Stimulated activated naive CD4-positive, alpha-beta T cell treated with Interleukin-2 at 50 U/mL for 16 hours (primary cell): ENCODE results near the gene RBKS.
"Not testable (repeated sequence)": the region's sequence is repeated elsewhere in the genome, so short reads cannot be mapped to it uniquely, and the experiment has no call there.

ENCODE experiments used
- DNase-seq: peaks from one replicate; lab custom pipeline; 2025; lab: John Stamatoyannopoulos, UW

RBKS gene

DNA sequence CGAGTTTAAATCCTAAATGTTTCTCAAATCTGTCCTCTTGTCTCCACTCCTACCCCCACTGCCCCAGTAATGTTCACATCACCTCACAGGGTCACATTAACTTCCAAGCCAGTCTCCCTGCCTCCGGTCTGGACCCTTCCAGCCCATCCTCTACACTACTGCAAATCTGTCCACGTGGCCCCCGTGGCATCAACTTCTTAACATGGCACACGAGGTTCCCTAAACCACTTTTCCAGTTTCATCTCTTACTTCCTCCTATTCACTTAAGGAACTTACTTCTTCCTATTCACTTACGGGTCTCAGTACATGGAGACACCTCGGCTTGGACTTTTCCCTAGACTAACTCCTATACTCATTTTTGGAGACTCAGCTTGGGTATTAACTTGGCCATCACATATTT, 91.7 kb downstream of the RBKS start:
- DNase-seq = no peak

DNA sequence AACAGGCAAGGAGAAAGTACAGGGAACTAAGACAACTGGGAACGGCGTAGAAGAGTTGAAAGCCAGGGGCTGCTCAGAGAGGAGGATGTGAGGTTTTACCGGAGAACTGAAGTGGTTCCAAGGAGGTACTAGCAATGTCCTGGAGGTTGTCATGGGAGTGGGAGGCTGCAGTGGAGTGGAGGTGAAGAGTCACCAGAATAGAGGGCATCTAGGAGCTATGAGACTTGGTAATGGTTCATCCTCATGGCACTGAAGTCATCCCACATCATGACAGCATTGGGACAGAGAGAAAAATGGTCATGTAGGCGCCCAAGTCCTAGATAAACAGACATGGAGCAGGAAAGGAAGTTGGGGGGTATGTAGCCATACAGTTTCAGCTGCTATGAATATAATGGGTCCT, 92.3 kb downstream of the RBKS start:
- no peak for DNase-seq

- DNase-seq = no peak
Measured at GRCh38 chr2:27796791-27797765, 93.1 kb downstream of the RBKS start.

- no peak for DNase-seq
Measured at GRCh38 chr2:27795868-27796277, 94.3 kb downstream of the RBKS start.

GRCh38 chr2:27795093-27795834, 94.9 kb downstream of the RBKS start:
- DNase-seq = no peak

GRCh38 chr2:27792759-27793158, 97.4 kb downstream of the RBKS start:
- DNase-seq = no peak

DNA sequence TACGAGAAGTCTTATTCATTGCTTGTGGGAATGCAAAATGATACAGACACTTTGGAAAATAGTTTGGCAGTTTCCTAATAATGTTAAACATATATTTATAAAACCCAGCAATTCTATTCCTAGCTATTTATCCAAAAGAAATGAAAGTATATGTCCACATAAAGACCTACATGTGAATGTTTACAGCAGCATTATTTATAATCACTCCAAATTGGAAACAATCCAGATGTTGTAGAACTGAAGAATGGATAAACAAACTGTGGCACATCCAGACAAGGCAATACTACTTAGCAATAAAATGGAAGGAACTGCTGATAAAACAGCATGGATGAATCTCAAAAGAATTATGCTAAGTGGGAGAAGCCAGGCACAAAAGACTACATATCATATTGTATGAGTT, 99.4 kb downstream of the RBKS start:
- DNase-seq = no peak

GRCh38 chr2:27782701-27783100, 107.5 kb downstream of the RBKS start:
- no peak for DNase-seq

- DNase-seq = no peak
Measured at GRCh38 chr2:27781496-27781895, 108.7 kb downstream of the RBKS start.

DNA sequence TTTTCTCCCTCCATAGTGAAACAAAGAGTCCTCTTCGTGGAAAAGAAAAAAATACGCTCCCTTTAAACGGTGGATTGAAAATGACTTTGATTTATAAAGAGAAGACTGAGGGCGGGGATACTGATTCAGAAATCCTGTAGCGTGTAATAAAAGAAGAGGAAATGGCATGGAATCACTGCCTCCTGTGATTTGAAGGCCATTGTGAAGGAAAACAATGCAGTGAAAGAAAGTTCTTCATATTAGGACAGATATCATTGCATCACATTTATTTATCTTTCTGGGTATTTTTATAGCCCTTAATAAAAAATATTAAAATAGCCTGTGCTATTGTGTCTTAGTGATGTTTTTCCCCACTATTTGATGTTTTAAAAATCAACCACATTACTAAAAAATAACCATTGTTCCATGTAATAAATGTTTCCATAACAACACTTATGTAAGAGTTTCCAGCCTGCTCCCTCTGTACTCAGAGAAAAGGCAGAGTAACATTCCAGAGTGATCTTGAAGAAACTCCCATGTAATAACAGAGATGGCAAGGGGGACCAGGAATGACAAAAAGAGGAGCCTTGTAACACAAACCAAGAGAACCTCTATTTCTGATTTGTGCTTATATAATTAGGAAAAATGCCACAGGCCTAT, 110.7 kb downstream of the RBKS start:
- no peak for DNase-seq

GRCh38 chr2:27776696-27777095, 113.5 kb downstream of the RBKS start:
- DNase-seq = no peak

- DNase-seq = no peak
Measured at GRCh38 chr2:27776097-27776496, 114.1 kb downstream of the RBKS start.

- DNase-seq = no peak
Measured at GRCh38 chr2:27773959-27774358, 116.2 kb downstream of the RBKS start.

GRCh38 chr2:27772804-27773203, 117.4 kb downstream of the RBKS start:
- DNase-seq = no peak

- DNase-seq = peak; percentile 89
Measured at GRCh38 chr2:27771548-27772335, 118.4 kb downstream of the RBKS start, which contains the start of gene MRPL33. Gene MRPL33, plus strand, starts transcription at chr2:27771719. Its CDS starts 59 bp downstream, at chr2:27771778.

GRCh38 chr2:27771202-27771547, 119.0 kb downstream of the RBKS start:
- DNase-seq = no peak

DNA sequence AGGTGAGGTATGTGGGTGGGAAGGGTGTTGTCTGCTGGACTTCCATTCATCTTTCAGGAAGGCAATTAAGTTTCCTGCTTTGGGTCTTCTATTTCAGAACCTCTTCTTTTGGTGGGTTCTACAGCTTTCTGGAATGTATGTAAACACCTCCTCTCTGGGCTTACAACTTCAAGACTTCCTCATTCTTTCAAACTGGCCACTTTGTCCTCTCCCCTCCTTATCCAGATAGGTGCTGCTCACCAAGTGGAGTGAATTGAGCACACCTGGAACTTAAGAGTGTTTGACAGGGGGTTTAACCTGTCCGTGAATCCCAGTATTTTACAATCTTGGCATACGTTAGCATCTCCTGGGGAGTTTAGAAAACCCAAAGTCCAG, 123.9 kb downstream of the RBKS start:
- DNase-seq = no peak

DNA sequence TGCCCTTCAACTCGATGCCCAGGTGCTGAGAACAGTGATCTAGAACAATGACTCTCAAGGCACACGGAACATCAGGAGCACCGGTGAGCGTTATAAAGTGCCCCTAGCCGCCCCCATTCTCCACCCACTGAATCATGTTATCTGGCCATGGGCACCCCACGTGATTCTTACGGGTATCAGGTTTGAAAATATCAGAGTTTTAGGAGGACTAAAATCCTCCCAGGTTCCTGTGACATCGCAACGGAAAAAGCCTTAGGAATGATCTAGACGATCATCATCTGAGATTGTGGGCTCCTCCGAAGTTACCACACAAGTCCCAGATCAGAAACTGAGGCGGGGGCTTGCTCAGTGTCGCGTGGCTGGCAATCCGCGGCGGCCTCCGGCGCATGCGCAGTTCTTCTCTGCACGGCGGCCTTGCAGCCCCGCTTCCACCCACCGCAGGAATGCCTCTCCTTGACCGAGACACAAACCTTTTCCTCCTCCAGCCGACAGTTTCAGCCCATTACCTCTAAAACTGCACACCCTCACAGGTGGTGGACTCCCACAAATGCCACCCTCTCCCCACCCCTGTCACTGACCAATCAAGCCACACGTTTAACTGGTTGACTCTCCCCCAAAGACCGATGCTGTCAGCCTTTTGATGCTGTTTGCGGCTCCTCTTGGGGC, 124.4 kb downstream of the RBKS start:
- DNase-seq = peak; percentile 26

DNA sequence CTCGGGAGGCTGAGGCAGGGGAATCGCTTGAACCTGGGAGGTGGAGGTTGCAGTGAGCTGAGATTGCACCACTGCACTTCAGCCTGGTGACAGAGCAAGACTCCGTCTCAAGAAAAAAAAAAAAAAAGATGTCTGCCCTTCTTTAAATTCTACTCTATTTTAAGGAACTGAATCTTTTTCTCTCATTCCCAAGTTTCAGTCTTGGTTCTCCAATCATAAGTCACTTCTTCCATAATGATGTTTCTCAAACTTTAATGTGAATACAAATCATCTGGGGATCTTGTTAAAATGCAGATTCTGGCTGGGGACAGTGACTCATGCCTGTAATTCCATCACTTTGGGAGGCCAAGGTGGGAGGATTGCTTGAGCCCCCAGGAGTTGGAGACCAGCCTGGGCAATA, 125.7 kb downstream of the RBKS start:
- not testable (repeated sequence) for DNase-seq

DNA sequence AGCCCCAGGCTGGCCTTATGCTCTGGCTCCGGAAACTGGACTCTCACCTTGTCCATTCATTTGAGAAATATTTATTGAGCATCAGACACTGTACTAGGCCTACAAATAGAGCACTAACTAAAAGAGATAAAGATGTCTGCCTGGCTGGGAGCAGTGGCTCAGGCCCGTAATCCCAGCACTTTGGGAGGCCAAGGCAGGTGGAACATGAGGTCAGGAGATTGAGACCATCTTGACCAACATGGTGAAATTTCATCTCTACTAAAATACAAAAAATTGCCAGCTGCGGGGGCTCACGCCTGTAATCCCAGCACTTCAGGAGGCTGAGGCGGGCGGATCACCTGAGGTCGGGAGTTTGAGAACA, 126.3 kb downstream of the RBKS start:
- DNase-seq = no peak
